Prostate gland (tissue), 2 donors: Measurements from ENCODE around the gene FAM81A.

ENCODE experiments used
- POLR2A ChIP-seq: fragments of 450-650 bp; IDR thresholded peaks from one replicate; pipeline ENCODE4 v1.6.1; 2016; ENCODE audit warnings: antibody characterized with exemption, mild to moderate bottlenecking
- TF ChIP-seq, protein P1 (sequence below), 4 experiments: fragments of 200-600 bp in 2 of 4; fragments of 450-650 bp in 2 of 4; sonication (generic) in 2 of 4; IDR thresholded peaks; 1 replicate in 3 of 4; 2 replicates in 1 of 4; pipeline ENCODE4 v1.5.1; 2016 to 2019; ENCODE audit warnings: antibody characterized with exemption in 4 of 4, mild to moderate bottlenecking in 2 of 4, moderate library complexity in 2 of 4

DNA sequence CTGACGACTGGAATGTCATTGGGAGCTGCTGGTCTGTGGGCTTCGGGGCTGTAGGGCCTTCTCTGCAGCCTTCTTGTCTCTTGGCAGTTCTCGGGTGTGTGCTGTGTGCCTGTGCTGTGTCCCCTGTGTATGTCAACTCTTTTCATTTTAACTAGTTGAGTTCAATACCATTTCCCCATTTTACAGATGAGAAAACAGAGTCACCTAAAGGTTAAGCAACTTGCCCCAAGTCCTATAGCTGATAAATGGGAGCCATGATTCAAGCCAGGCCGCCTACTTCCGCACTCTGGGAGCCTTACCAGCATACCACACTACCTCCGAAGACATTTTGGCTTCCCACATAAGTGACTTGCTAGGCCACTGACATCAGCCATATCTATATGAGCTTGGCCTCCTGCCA lies 85.7 kb downstream of the FAM81A start:
- TF ChIP-seq POLR2A = no peak
- TF ChIP-seq, protein P1, sequence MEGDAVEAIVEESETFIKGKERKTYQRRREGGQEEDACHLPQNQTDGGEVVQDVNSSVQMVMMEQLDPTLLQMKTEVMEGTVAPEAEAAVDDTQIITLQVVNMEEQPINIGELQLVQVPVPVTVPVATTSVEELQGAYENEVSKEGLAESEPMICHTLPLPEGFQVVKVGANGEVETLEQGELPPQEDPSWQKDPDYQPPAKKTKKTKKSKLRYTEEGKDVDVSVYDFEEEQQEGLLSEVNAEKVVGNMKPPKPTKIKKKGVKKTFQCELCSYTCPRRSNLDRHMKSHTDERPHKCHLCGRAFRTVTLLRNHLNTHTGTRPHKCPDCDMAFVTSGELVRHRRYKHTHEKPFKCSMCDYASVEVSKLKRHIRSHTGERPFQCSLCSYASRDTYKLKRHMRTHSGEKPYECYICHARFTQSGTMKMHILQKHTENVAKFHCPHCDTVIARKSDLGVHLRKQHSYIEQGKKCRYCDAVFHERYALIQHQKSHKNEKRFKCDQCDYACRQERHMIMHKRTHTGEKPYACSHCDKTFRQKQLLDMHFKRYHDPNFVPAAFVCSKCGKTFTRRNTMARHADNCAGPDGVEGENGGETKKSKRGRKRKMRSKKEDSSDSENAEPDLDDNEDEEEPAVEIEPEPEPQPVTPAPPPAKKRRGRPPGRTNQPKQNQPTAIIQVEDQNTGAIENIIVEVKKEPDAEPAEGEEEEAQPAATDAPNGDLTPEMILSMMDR (IDR thresholded peaks at IDR 0.05) = no peak
